ENCODE measurements around the gene ACOT13. TPM values are rescaled to one million over a fixed set of nuclear protein-coding genes. Genes with fewer than 3 reads are reported as not detected.

The ACOT13 gene
- total and polyA plus RNA-seq, 2 donors (not counting 1 experiment from before 2014, with no cell fraction given) = 3.6 to 6.6 TPM

GRCh38 chr6:24709014-24709711, 42.3 kb downstream of the ACOT13 start:
- Mint-ChIP-seq H3K27ac (peak overlapping the region; percentile 67), H3K9me3 (ENCODE audit: insufficient read depth) (no peaks in the 10 kb centered on the region), H3K27me3 (no peaks in the 10 kb centered on the region), H3K4me3 (no peak overlapping the region), H3K4me1 (peaks cover 42% of the 10 kb centered on the region)
- Histone ChIP-seq H3K27me3 (replicated peaks in 1 of 4; ENCODE audit: control extremely low read depth in 1 of 4, control insufficient read depth in 3 of 4, insufficient read depth in 4 of 4, low read length in 3 of 4) (no peaks in the 10 kb centered on the region), H3K4me2 (replicated peaks; ENCODE audit: low read depth, low read length, poor library complexity, severe bottlenecking) (no peak overlapping the region), H3K4me1 (ENCODE audit: control insufficient read depth in 2 of 2, insufficient read depth in 2 of 2, low read length in 2 of 2) (peaks cover 0 to 9% of the 10 kb centered on the region in 2 donors), H3K36me3 (replicated peaks in 1 of 2; ENCODE audit: control extremely low read depth in 1 of 2, control insufficient read depth in 1 of 2, extremely low read depth in 1 of 2, insufficient read depth in 2 of 2, low read length in 1 of 2) (peaks cover 13 to 91% of the 10 kb centered on the region in 2 experiments), H3K9me3 (ENCODE audit: control extremely low read depth in 1 of 3, control insufficient read depth in 2 of 3, insufficient read depth in 1 of 3, low read length in 2 of 3) (no peaks in the 10 kb centered on the region), H4K20me1 (ENCODE audit: control insufficient read depth, insufficient read depth, low read length, poor library complexity, severe bottlenecking) (peaks cover 66% of the 10 kb centered on the region), H3K9ac (ENCODE audit: low read length) (no peak overlapping the region), H3K79me2 (ENCODE audit: control insufficient read depth, insufficient read depth, low read length) (peaks cover 52% of the 10 kb centered on the region), H3K27ac (ENCODE audit: low read length in 2 of 2) (peak overlapping the region in 1 of 2 donors; percentile 34), H3K4me3 (ENCODE audit: control extremely low read depth in 1 of 5, extremely low read depth in 1 of 5, insufficient read depth in 1 of 5, low read depth in 2 of 5, low read length in 4 of 5) (no peak overlapping the region), H2AFZ (ENCODE audit: insufficient read depth, low read depth, low read length, poor library complexity, severe bottlenecking) (no peak overlapping the region)
- WGBS (ENCODE audit: insufficient coverage) = no CpG with 5 or more reads among the region's 4 CpGs
- ChIA-PET POLR2A (interaction anchor here (0.5 to 0.7 kb wide), 3 partner anchors 24 to 330 kb away, joined by 3 to 5 read pairs (median 4); no protein-coding TSS in a partner anchor), CTCF (interaction anchor here (0.8 to 2.4 kb wide), 2 partner anchors 128 to 186 kb away, joined by 5 to 10 read pairs; no protein-coding TSS in a partner anchor)
- TF ChIP-seq CTCF (IDR thresholded peaks at IDR 0.05) = no peak
- no peak for TF ChIP-seq EZH2 (IDR thresholded peaks at IDR 0.05; ENCODE audit: borderline replicate concordance, insufficient read depth, low read depth, low read length, poor library complexity, severe bottlenecking)
- intact Hi-C loops (cut with micrococcal nuclease) = no loop called here
- DNase-seq (no peak), ATAC-seq (ENCODE audit: low read depth) (no peak)
